22Rv1 (cell line): ENCODE data around the gene CLIP2.

Source experiments
- ZFX ChIP-seq: fragments of 450-650 bp; IDR thresholded peaks from 2 replicates; pipeline ENCODE4 v1.6.1; 2017; ENCODE audit warnings: antibody characterized with exemption, borderline replicate concordance
- TF ChIP-seq, protein P1 (sequence below): fragments of 450-650 bp; IDR thresholded peaks from 2 replicates; pipeline ENCODE4 v1.5.1; 2017; ENCODE audit warnings: mild to moderate bottlenecking

GRCh38 chr7:74454925-74455288 lies 165.7 kb downstream of the CLIP2 start:
- TF ChIP-seq, protein P1, sequence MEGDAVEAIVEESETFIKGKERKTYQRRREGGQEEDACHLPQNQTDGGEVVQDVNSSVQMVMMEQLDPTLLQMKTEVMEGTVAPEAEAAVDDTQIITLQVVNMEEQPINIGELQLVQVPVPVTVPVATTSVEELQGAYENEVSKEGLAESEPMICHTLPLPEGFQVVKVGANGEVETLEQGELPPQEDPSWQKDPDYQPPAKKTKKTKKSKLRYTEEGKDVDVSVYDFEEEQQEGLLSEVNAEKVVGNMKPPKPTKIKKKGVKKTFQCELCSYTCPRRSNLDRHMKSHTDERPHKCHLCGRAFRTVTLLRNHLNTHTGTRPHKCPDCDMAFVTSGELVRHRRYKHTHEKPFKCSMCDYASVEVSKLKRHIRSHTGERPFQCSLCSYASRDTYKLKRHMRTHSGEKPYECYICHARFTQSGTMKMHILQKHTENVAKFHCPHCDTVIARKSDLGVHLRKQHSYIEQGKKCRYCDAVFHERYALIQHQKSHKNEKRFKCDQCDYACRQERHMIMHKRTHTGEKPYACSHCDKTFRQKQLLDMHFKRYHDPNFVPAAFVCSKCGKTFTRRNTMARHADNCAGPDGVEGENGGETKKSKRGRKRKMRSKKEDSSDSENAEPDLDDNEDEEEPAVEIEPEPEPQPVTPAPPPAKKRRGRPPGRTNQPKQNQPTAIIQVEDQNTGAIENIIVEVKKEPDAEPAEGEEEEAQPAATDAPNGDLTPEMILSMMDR, result no peak
- TF ChIP-seq ZFX, result no peak
